ENCODE measurements around the gene AREG.

AREG gene

GRCh38 chr4:74456849-74457395 is 12.0 kb downstream of the AREG start:
- Mint-ChIP-seq H3K9me3 (no peaks in the 10 kb centered on the region), H3K4me3 (no peak overlapping the region), H3K27ac (no peak overlapping the region), H3K4me1 (no peaks in the 10 kb centered on the region), H3K27me3 (ENCODE audit: low read depth, poor library complexity) (peaks cover 6% of the 10 kb centered on the region), H3K36me3 (ENCODE audit: low read depth) (no peaks in the 10 kb centered on the region)
- no peak for DNase-seq
- TF ChIP-seq CTCF (IDR thresholded peaks at IDR 0.05), result no peak

- DNase-seq, result no peak
- no peak overlapping the region for H3K27ac Mint-ChIP-seq
- no peak for TF ChIP-seq CTCF (IDR thresholded peaks at IDR 0.05)
- no peaks in the 10 kb centered on the region for H3K36me3 Mint-ChIP-seq (ENCODE audit: low read depth)
- peaks cover 6% of the 10 kb centered on the region for H3K27me3 Mint-ChIP-seq (ENCODE audit: low read depth, poor library complexity)
- H3K9me3 Mint-ChIP-seq, result no peaks in the 10 kb centered on the region
- H3K4me1 Mint-ChIP-seq, result no peaks in the 10 kb centered on the region
- no peak overlapping the region for H3K4me3 Mint-ChIP-seq
Observed at GRCh38 chr4:74460833-74461232, 15.9 kb downstream of the AREG start.

- DNase-seq, result no peak
- TF ChIP-seq CTCF (IDR thresholded peaks at IDR 0.05), result no peak
Observed at GRCh38 chr4:74463123-74463522, 18.2 kb downstream of the AREG start.

GRCh38 chr4:74464291-74464690 is 19.4 kb downstream of the AREG start:
- no peak for DNase-seq
- H3K9me3 Mint-ChIP-seq, result no peaks in the 10 kb centered on the region
- H3K4me3 Mint-ChIP-seq, result no peak overlapping the region
- H3K27me3 Mint-ChIP-seq (ENCODE audit: low read depth, poor library complexity), result no peaks in the 10 kb centered on the region
- no peaks in the 10 kb centered on the region for H3K36me3 Mint-ChIP-seq (ENCODE audit: low read depth)
- no peaks in the 10 kb centered on the region for H3K4me1 Mint-ChIP-seq
- no peak for TF ChIP-seq CTCF (IDR thresholded peaks at IDR 0.05)
- no peak overlapping the region for H3K27ac Mint-ChIP-seq

More at GRCh38 chr4:74463123-74463522, 18.2 kb downstream of the AREG start:
- Mint-ChIP-seq H3K27ac (no peak overlapping the region), H3K4me3 (no peak overlapping the region), H3K27me3 (ENCODE audit: low read depth, poor library complexity) (no peaks in the 10 kb centered on the region), H3K9me3 (no peaks in the 10 kb centered on the region), H3K4me1 (no peaks in the 10 kb centered on the region), H3K36me3 (ENCODE audit: low read depth) (no peaks in the 10 kb centered on the region)

DNA sequence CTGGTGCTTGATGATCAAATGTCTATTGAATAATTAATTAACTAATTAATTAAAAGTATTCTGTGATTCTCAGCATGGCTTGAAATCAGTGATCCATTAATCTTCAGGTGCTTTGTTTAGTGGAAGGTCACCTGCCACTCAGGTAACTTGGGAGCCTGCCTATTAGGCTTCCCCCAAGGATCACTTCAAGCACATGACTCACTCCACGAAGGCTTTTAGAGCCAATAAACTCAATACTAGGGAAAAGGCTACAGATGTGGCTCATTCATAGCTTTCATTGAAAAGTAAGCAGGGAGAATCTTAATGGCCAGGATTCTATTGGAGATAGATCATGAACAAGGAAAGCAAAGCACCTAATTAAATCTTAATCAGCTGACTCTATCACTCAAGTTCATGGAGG is 21.3 kb downstream of the AREG start:
- no peaks in the 10 kb centered on the region for H3K27me3 Mint-ChIP-seq (ENCODE audit: low read depth, poor library complexity)
- H3K4me3 Mint-ChIP-seq, result no peak overlapping the region
- H3K36me3 Mint-ChIP-seq (ENCODE audit: low read depth), result no peaks in the 10 kb centered on the region
- TF ChIP-seq CTCF (IDR thresholded peaks at IDR 0.05), result no peak
- H3K27ac Mint-ChIP-seq, result no peak overlapping the region
- DNase-seq, result no peak
- H3K9me3 Mint-ChIP-seq, result no peaks in the 10 kb centered on the region
- H3K4me1 Mint-ChIP-seq, result no peaks in the 10 kb centered on the region

DNA sequence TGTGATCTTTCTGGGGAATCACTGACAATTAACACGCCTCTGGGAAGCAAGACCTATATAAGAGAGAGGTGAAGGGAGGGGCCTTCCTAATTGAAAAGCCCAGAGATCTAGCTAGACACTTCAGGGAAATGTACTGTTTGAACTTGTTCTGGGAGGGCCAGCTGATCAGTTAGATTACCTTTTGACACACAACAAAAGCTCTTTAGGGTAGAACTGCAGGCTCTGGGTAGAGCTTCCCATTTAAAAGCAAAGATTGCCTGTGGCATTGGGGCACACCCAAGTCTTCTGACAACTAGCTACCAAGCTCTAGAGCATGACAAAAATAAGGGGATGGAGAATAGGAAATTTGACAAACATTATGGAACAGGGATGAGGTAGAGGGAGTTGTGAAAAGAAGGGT is 26.3 kb downstream of the AREG start:
- H3K36me3 Mint-ChIP-seq (ENCODE audit: low read depth), result no peaks in the 10 kb centered on the region
- H3K27ac Mint-ChIP-seq, result no peak overlapping the region
- no peak for TF ChIP-seq CTCF (IDR thresholded peaks at IDR 0.05)
- DNase-seq, result no peak
- H3K4me1 Mint-ChIP-seq, result no peaks in the 10 kb centered on the region
- no peak overlapping the region for H3K4me3 Mint-ChIP-seq
- H3K27me3 Mint-ChIP-seq (ENCODE audit: low read depth, poor library complexity), result no peaks in the 10 kb centered on the region
- no peaks in the 10 kb centered on the region for H3K9me3 Mint-ChIP-seq

All from nephron progenitor cell (in vitro differentiated cells).